Measurements from ENCODE around the gene UBE2E2.

The UBE2E2 gene

DNA sequence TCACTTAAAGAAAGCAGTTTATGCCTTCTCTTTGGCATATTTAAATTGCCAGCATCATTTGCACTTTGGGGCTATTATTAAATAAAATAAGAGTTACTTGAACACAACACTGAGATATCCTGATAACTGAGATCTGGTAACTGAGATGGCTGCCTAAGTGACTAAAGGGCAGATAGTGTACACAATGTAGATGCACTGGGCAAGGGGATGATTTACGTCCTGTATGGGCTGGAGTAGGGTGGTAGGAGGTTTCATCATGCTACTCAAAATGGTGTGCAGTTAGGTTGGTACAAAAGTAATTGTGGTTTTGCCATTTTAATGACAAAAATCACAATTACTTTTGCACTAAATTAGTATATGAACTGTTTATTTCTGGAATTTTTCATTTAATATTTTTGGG lies 196.1 kb downstream of the UBE2E2 start (continued):
- TF ChIP-seq CREB5 (CRISPR knock-in tag; IDR thresholded peaks at IDR 0.05; ENCODE audit: low read depth), result no peak

DNA sequence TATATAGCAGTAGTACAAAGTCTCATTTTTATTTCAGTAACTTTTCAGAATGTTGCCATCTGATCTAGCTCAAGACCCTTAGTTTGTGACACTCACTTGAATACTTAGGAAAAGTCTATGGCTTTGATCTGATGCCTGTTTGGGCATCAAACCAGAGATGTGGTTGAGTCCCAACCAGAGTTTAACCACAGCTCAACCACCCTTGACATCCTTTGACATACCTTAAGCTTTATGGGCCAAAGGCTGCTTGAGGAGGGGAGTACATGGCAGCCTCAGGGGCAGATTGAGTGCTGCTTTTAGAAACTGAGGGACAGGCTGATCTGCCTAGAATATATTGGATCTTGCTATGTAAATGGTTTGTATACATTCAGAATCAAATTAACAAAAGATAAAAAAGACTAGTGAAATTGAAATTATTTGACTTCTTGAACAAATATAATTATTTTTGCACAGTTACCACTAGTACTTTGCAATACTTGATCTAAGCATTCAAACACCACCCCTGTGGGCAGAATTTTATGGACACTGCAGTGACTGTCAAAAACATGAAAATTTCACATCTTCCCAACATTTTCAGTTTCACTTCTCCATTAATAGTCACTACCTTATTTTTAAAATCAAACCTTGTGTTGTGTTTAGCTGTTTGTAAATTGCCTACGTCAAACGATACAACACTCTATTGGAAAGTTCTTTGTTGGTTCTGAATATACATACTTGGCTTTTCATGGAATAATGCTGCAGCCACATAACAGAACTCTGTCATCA lies 199.8 kb downstream of the UBE2E2 start:
- TF ChIP-seq SNAI2 (CRISPR knock-in tag; IDR thresholded peaks at IDR 0.05) (no peak), RARB (CRISPR knock-in tag; IDR thresholded peaks at IDR 0.05) (no peak), OSR1 (CRISPR knock-in tag; IDR thresholded peaks at IDR 0.05) (no peak), ESRRG (CRISPR knock-in tag; IDR thresholded peaks at IDR 0.05) (no peak), PATZ1 (CRISPR knock-in tag; IDR thresholded peaks at IDR 0.05; ENCODE audit: borderline replicate concordance) (no peak), CREB5 (CRISPR knock-in tag; IDR thresholded peaks at IDR 0.05; ENCODE audit: low read depth) (no peak), ISL1 (CRISPR knock-in tag; IDR thresholded peaks at IDR 0.05) (no peak), TCF4 (CRISPR knock-in tag; IDR thresholded peaks at IDR 0.05; ENCODE audit: borderline replicate concordance) (no peak), BACH2 (CRISPR knock-in tag; IDR thresholded peaks at IDR 0.05; ENCODE audit: borderline replicate concordance) (no peak), TOX (CRISPR knock-in tag; IDR thresholded peaks at IDR 0.05; ENCODE audit: borderline replicate concordance) (no peak)
- TF ChIP-seq, protein P1, sequence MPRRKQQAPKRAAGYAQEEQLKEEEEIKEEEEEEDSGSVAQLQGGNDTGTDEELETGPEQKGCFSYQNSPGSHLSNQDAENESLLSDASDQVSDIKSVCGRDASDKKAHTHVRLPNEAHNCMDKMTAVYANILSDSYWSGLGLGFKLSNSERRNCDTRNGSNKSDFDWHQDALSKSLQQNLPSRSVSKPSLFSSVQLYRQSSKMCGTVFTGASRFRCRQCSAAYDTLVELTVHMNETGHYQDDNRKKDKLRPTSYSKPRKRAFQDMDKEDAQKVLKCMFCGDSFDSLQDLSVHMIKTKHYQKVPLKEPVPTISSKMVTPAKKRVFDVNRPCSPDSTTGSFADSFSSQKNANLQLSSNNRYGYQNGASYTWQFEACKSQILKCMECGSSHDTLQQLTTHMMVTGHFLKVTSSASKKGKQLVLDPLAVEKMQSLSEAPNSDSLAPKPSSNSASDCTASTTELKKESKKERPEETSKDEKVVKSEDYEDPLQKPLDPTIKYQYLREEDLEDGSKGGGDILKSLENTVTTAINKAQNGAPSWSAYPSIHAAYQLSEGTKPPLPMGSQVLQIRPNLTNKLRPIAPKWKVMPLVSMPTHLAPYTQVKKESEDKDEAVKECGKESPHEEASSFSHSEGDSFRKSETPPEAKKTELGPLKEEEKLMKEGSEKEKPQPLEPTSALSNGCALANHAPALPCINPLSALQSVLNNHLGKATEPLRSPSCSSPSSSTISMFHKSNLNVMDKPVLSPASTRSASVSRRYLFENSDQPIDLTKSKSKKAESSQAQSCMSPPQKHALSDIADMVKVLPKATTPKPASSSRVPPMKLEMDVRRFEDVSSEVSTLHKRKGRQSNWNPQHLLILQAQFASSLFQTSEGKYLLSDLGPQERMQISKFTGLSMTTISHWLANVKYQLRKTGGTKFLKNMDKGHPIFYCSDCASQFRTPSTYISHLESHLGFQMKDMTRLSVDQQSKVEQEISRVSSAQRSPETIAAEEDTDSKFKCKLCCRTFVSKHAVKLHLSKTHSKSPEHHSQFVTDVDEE (CRISPR knock-in tag; IDR thresholded peaks at IDR 0.05), result no peak
- no peak for ATAC-seq

GRCh38 chr3:23404246-23404645 lies 201.1 kb downstream of the UBE2E2 start:
- no peak for ATAC-seq
- TF ChIP-seq ISL1 (CRISPR knock-in tag; IDR thresholded peaks at IDR 0.05) (peak; percentile 64), CREB5 (CRISPR knock-in tag; IDR thresholded peaks at IDR 0.05; ENCODE audit: low read depth) (no peak)

- TF ChIP-seq OSR1 (CRISPR knock-in tag; IDR thresholded peaks at IDR 0.05), result no peak
- TF ChIP-seq SNAI2 (CRISPR knock-in tag; IDR thresholded peaks at IDR 0.05), result no peak
- TF ChIP-seq RARB (CRISPR knock-in tag; IDR thresholded peaks at IDR 0.05), result no peak
- TF ChIP-seq ESRRG (CRISPR knock-in tag; IDR thresholded peaks at IDR 0.05), result no peak
- TF ChIP-seq BACH2 (CRISPR knock-in tag; IDR thresholded peaks at IDR 0.05; ENCODE audit: borderline replicate concordance), result no peak
- TF ChIP-seq ZNF565 (CRISPR knock-in tag; conservative IDR thresholded peaks at IDR 0.05; ENCODE audit: low read depth), result no peak
- no peak for TF ChIP-seq CSDC2 (CRISPR knock-in tag; IDR thresholded peaks at IDR 0.05)
- no peak for TF ChIP-seq TCF4 (CRISPR knock-in tag; IDR thresholded peaks at IDR 0.05; ENCODE audit: borderline replicate concordance)
- no peak for ATAC-seq
Observed at GRCh38 chr3:23405081-23405480, 202.0 kb downstream of the UBE2E2 start.

- ATAC-seq, result no peak
- TF ChIP-seq BACH2 (CRISPR knock-in tag; IDR thresholded peaks at IDR 0.05; ENCODE audit: borderline replicate concordance) (no peak), ZNF70 (CRISPR knock-in tag; IDR thresholded peaks at IDR 0.05) (no peak), CSRNP3 (CRISPR knock-in tag; IDR thresholded peaks at IDR 0.05) (no peak), TCF4 (CRISPR knock-in tag; IDR thresholded peaks at IDR 0.05; ENCODE audit: borderline replicate concordance) (no peak), ZFP30 (CRISPR knock-in tag; IDR thresholded peaks at IDR 0.05) (no peak), ARNTL (CRISPR knock-in tag; IDR thresholded peaks at IDR 0.05; ENCODE audit: borderline replicate concordance, low read depth) (no peak), PPARA (CRISPR knock-in tag; IDR thresholded peaks at IDR 0.05; ENCODE audit: borderline replicate concordance) (no peak), SNAI2 (CRISPR knock-in tag; IDR thresholded peaks at IDR 0.05) (no peak), ISL1 (CRISPR knock-in tag; IDR thresholded peaks at IDR 0.05) (no peak)
- TF ChIP-seq, protein P1 (CRISPR knock-in tag; IDR thresholded peaks at IDR 0.05), result no peak
Observed at GRCh38 chr3:23406601-23407000, 203.5 kb downstream of the UBE2E2 start.
